Sigmoid colon (tissue), 4 donors: Measurements from ENCODE around the gene AMD1.

ENCODE experiments used
- EP300 ChIP-seq, 4 donors: sonication (generic); formaldehyde crosslinking; IDR thresholded peaks; one replicate each; pipeline ENCODE4 v1.6.1; 2017; ENCODE audit warnings: antibody characterized with exemption in 4 of 4
- POLR2A ChIP-seq, 2 donors: fragments of 450-650 bp; IDR thresholded peaks; one replicate each; pipeline ENCODE4 v1.6.1; 2016; ENCODE audit warnings: antibody characterized with exemption in 2 of 2, mild to moderate bottlenecking in 2 of 2, moderate library complexity in 2 of 2
- POLR2AphosphoS5 ChIP-seq, 4 donors: sonication (generic); formaldehyde crosslinking; IDR thresholded peaks; one replicate each; pipeline ENCODE4 v1.6.1; 2017; ENCODE audit warnings: antibody characterized with exemption in 4 of 4
- TF ChIP-seq, protein P1 (sequence below), 4 experiments: fragments of 450-650 bp in 3 of 4; fragments of 200-600 bp in 1 of 4; IDR thresholded peaks; one replicate each; pipeline ENCODE4 v1.5.1; 2016 to 2019; ENCODE audit warnings: antibody characterized with exemption in 4 of 4, mild to moderate bottlenecking in 3 of 4, moderate library complexity in 2 of 4

DNA sequence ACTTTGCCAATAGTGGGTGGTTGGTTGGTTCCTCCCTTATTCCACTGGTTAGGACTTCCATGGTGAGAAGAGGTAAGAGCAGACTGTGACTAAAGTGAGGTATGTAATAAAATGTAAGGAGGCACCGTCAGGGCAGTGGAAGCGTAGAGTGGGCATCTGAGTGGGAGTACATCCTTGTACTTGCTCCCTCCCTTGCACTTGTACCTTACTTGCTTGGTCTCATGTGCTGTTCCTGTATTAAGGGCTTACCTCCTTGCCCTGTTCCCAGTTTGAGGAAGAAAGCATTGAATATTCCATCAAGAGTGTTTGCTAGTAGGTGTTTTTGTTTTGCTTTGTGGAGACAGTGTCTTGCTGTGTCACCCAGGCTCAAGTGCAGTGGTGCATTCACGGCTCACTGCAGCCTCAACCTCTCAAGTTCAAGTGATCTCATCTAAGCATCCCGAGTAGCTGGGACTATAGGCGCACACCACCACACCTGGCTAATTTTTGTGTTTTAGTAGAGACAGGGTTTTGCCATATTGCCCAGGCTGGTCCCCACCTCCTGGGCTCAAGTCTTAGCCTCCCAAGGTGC lies 25.5 kb downstream of the AMD1 start:
- TF ChIP-seq EP300 (IDR thresholded peaks at IDR 0.05) (no peak), POLR2A (IDR thresholded peaks at IDR 0.05) (no peak), POLR2AphosphoS5 (IDR thresholded peaks at IDR 0.05) (no peak)
- TF ChIP-seq, protein P1, sequence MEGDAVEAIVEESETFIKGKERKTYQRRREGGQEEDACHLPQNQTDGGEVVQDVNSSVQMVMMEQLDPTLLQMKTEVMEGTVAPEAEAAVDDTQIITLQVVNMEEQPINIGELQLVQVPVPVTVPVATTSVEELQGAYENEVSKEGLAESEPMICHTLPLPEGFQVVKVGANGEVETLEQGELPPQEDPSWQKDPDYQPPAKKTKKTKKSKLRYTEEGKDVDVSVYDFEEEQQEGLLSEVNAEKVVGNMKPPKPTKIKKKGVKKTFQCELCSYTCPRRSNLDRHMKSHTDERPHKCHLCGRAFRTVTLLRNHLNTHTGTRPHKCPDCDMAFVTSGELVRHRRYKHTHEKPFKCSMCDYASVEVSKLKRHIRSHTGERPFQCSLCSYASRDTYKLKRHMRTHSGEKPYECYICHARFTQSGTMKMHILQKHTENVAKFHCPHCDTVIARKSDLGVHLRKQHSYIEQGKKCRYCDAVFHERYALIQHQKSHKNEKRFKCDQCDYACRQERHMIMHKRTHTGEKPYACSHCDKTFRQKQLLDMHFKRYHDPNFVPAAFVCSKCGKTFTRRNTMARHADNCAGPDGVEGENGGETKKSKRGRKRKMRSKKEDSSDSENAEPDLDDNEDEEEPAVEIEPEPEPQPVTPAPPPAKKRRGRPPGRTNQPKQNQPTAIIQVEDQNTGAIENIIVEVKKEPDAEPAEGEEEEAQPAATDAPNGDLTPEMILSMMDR (IDR thresholded peaks at IDR 0.05) = no peak
